K562 (cell line): Measurements from ENCODE around the gene TBXA2R. TPM values are rescaled to one million over a fixed set of nuclear protein-coding genes. Genes with fewer than 3 reads are reported as not detected.

Experiments used
- CXXC5 ChIP-seq: fragments of 250-450 bp; sonication (Bioruptor Pico); IDR thresholded peaks from 2 replicates; pipeline ENCODE4 v1.8.0; 2022; ENCODE audit warnings: inconsistent platforms, mild to moderate bottlenecking, moderate library complexity
- EZH2 ChIP-seq: IDR thresholded peaks from 2 replicates; pipeline ENCODE4 v1.6.1; 2012; ENCODE audit warnings: low read depth, mild to moderate bottlenecking, inconsistent platforms, low read length, borderline replicate concordance
- HDAC2 ChIP-seq: fragments of 450-650 bp; IDR thresholded peaks from 2 replicates; pipeline ENCODE4 v1.6.1; 2016; ENCODE audit warnings: mild to moderate bottlenecking
- HMBOX1 ChIP-seq: sonication (generic); IDR thresholded peaks from 2 replicates; pipeline ENCODE4 v1.6.1; 2016
- HMG20B ChIP-seq: fragments of 250-450 bp; sonication (Bioruptor Pico); IDR thresholded peaks from 2 replicates; pipeline ENCODE4 v1.5.0; 2021; ENCODE audit warnings: mild to moderate bottlenecking
- JUN ChIP-seq, 2 experiments: sonication (generic) in 1 of 2; formaldehyde crosslinking in 1 of 2; IDR thresholded peaks; 2 replicates each; pipeline versions ENCODE4 v1.6.1 to v1.8.0; 2012 to 2022; ENCODE audit warnings: borderline replicate concordance in 2 of 2, mild to moderate bottlenecking in 2 of 2, improper control_type of control experiment in 1 of 2, low read depth in 1 of 2, low read length in 1 of 2, missing genetic modification reagents in 1 of 2
- MEF2D ChIP-seq: conservative IDR thresholded peaks from 2 replicates; pipeline ENCODE4 v1.6.1; 2016; ENCODE audit warnings: low read depth, missing genetic modification characterization, missing compliant biosample characterization
- NR2C1 ChIP-seq, 2 experiments: fragments of 450-650 bp; IDR thresholded peaks; 2 replicates each; pipeline ENCODE4 v1.6.1; 2017; ENCODE audit warnings: mild to moderate bottlenecking in 2 of 2, antibody characterized with exemption in 1 of 2, inconsistent platforms in 1 of 2, missing compliant biosample characterization in 1 of 2, missing genetic modification characterization in 1 of 2
- PHF20 ChIP-seq: fragments of 450-650 bp; IDR thresholded peaks from 2 replicates; pipeline ENCODE4 v1.6.1; 2018; ENCODE audit not compliant: partially characterized antibody
- RBBP5 ChIP-seq: fragments of 200-600 bp; sonication (generic); IDR thresholded peaks from 2 replicates; pipeline ENCODE4 v1.6.1; 2012; ENCODE audit warnings: borderline replicate concordance, mild to moderate bottlenecking, low read length, control low read depth, inconsistent platforms; ENCODE audit not compliant: insufficient read depth, poor library complexity, severe bottlenecking
- STAT5A ChIP-seq: IDR thresholded peaks from 2 replicates; pipeline ENCODE4 v1.6.1; 2012; ENCODE audit warnings: low read length, inconsistent platforms, borderline replicate concordance
- ZBTB9 ChIP-seq: fragments of 450-650 bp; formaldehyde crosslinking; IDR thresholded peaks from 2 replicates; pipeline ENCODE4 v1.4.0; 2020; ENCODE audit warnings: mild to moderate bottlenecking, moderate library complexity
- ZC3H4 ChIP-seq: sonication (generic); formaldehyde crosslinking; IDR thresholded peaks from 2 replicates; pipeline ENCODE4 v1.9.0; 2021; ENCODE audit warnings: missing genetic modification reagents, borderline replicate concordance
- ZKSCAN1 ChIP-seq: fragments of 150-350 bp; IDR thresholded peaks from 2 replicates; pipeline ENCODE4 v1.6.1; 2016; ENCODE audit warnings: low read depth, low read length
- ZNF766 ChIP-seq: fragments of 200-800 bp; sonication (Bioruptor generic); conservative IDR thresholded peaks from 2 replicates; pipeline ENCODE4 v1.6.1; 2016; ENCODE audit warnings: missing genetic modification characterization, missing compliant biosample characterization
- polyA plus RNA-seq, 8 experiments: library from polyadenylated mRNA; depleted of rRNA in 4 of 8; stranded (reverse) in 5 of 8; unstranded in 3 of 8; fragments of >200 nt; fragmentation: Nextera tagmentation in 2 of 8; fragmentation: Illumina TruSeq in 1 of 8; extraction: Ambion mirVana in 2 of 8; extraction: Trizol in 1 of 8; gene quantifications; 2 replicates each; pipeline versions ENCODE4 v1.2.1 to v1.2.3, GENCODE V29; 2011 to 2014; ENCODE audit warnings: inconsistent platforms in 1 of 8, missing spikeins in 1 of 8
- total RNA-seq, 7 experiments: library from RNA; depleted of rRNA in 6 of 7; stranded (reverse); fragments of >200 nt in 6 of 7; fragmentation: Illumina TruSeq in 2 of 7; extraction: Trizol in 2 of 7; gene quantifications; 2 replicates each; pipeline versions ENCODE4 v1.2.1 to v1.2.3, GENCODE V29; 2011 to 2021; ENCODE audit warnings: low replicate concordance in 1 of 7
- TF ChIP-seq, protein P1 (sequence below): fragments of 450-650 bp; IDR thresholded peaks from 2 replicates; pipeline ENCODE4 v1.6.1; 2017; ENCODE audit warnings: mild to moderate bottlenecking, moderate library complexity
- TF ChIP-seq, protein P2 (sequence below): sonication (generic); formaldehyde crosslinking; IDR thresholded peaks from 2 replicates; pipeline ENCODE4 v1.8.0; 2022; ENCODE audit warnings: missing genetic modification reagents, mild to moderate bottlenecking, borderline replicate concordance
- TF ChIP-seq, protein P3 (sequence below): sonication (generic); formaldehyde crosslinking; IDR thresholded peaks from 2 replicates; pipeline ENCODE4 v1.5.0; 2020; ENCODE audit warnings: missing genetic modification reagents

TBXA2R gene
- total and polyA plus RNA-seq, 9 of the 15 experiments (the other 6 are each of a cell fraction or from before 2014, with no cell fraction given) = 1.5 to 24.0 (median 2.8) TPM

DNA sequence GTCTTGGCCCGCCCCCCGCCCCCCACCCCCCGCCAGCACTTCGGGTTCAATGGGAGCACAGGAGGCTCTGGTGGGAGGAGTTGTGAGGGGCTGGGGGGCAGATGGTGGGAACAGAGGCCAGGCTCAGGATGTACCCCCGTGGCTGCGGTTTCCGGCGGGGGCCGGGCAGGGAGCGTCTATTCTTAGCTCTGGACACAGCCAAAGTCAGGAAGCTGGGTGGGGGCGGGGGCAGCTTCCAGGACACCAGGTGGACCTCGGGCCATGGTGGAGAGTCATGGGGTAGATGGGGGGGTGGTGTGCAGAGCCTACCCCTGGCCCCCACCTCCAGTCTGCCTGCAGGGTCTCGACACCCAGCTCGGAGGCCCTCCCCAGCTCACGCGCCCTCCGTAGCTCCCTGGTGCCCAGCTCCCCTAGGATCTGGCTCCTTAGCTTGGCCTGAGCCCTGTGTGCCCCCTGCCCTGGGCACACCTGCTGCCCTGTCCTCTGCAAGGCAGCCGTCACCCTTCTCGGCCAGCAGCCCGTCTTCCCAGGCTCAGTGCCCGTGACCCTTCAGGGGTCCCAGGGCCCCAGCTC is 2.2 kb upstream of the TBXA2R start (continued):
- TF ChIP-seq JUN (IDR thresholded peaks at IDR 0.05; ENCODE audit: borderline replicate concordance, low read depth, low read length) (no peak), JUN (CRISPR knock-in tag; IDR thresholded peaks at IDR 0.05; ENCODE audit: borderline replicate concordance) (no peak), HMG20B (CRISPR knock-in tag) (no peak), HMBOX1 (no peak), CXXC5 (CRISPR knock-in tag) (no peak), NR2C1 (IDR thresholded peaks at IDR 0.05) (no peak), NR2C1 (tag; IDR thresholded peaks at IDR 0.05) (no peak), ZNF766 (CRISPR knock-in tag) (no peak), PHF20 (no peak), STAT5A (no peak), EZH2 (no peak), ZC3H4 (CRISPR knock-in tag) (no peak), MEF2D (peak; percentile 76), ZKSCAN1 (no peak), ZBTB9 (peak; percentile 64; the same call in 1 of the 2 replicates), HDAC2 (no peak), RBBP5 (peak; percentile 2)
- TF ChIP-seq, protein P1, sequence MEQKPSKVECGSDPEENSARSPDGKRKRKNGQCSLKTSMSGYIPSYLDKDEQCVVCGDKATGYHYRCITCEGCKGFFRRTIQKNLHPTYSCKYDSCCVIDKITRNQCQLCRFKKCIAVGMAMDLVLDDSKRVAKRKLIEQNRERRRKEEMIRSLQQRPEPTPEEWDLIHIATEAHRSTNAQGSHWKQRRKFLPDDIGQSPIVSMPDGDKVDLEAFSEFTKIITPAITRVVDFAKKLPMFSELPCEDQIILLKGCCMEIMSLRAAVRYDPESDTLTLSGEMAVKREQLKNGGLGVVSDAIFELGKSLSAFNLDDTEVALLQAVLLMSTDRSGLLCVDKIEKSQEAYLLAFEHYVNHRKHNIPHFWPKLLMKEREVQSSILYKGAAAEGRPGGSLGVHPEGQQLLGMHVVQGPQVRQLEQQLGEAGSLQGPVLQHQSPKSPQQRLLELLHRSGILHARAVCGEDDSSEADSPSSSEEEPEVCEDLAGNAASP = no peak
- TF ChIP-seq, protein P2, sequence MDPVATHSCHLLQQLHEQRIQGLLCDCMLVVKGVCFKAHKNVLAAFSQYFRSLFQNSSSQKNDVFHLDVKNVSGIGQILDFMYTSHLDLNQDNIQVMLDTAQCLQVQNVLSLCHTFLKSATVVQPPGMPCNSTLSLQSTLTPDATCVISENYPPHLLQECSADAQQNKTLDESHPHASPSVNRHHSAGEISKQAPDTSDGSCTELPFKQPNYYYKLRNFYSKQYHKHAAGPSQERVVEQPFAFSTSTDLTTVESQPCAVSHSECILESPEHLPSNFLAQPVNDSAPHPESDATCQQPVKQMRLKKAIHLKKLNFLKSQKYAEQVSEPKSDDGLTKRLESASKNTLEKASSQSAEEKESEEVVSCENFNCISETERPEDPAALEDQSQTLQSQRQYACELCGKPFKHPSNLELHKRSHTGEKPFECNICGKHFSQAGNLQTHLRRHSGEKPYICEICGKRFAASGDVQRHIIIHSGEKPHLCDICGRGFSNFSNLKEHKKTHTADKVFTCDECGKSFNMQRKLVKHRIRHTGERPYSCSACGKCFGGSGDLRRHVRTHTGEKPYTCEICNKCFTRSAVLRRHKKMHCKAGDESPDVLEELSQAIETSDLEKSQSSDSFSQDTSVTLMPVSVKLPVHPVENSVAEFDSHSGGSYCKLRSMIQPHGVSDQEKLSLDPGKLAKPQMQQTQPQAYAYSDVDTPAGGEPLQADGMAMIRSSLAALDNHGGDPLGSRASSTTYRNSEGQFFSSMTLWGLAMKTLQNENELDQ = no peak
- TF ChIP-seq, protein P3, sequence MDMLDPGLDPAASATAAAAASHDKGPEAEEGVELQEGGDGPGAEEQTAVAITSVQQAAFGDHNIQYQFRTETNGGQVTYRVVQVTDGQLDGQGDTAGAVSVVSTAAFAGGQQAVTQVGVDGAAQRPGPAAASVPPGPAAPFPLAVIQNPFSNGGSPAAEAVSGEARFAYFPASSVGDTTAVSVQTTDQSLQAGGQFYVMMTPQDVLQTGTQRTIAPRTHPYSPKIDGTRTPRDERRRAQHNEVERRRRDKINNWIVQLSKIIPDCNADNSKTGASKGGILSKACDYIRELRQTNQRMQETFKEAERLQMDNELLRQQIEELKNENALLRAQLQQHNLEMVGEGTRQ (CRISPR knock-in tag) = no peak
